ENCODE results near the gene ACRV1. TPM values are rescaled to one million over a fixed set of nuclear protein-coding genes. Genes with fewer than 3 reads are reported as not detected.
"Not testable (repeated sequence)": the region's sequence is repeated elsewhere in the genome, so short reads cannot be mapped to it uniquely, and the experiment has no call there.

ACRV1 gene, protein sequence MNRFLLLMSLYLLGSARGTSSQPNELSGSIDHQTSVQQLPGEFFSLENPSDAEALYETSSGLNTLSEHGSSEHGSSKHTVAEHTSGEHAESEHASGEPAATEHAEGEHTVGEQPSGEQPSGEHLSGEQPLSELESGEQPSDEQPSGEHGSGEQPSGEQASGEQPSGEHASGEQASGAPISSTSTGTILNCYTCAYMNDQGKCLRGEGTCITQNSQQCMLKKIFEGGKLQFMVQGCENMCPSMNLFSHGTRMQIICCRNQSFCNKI
- not detected for total RNA-seq

DNA sequence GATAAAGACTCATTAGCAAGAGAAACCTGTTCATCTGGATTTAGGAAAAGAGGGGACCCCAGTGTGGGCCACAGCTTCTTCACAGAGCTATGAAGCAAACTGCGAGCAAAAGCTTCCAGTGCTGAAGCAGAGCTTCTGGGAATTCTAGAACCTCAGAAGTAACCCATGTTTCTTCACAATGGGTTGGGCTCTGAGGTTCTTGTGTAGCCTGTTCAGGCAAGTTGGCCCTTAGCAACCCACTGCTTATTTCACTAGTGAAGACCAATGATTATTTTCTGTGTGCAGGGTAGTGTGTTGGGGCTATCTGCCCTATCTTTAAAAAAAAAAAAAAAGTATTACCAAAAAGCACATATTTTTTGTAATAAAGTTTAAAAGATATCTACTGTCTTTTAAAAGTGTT is at the start of gene ACRV1:
TSS of gene ACRV1 (minus strand) at position 101 of the 400 bp plus-strand sequence. CDS start at position 34, 67 bp downstream.
- ATAC-seq (no peak), DNase-seq (ENCODE audit: low spot score) (no peak)
- Mint-ChIP-seq H3K4me1 (ENCODE audit: low read depth in 2 of 2) (no peaks in the 10 kb centered on the region), H3K4me3 (no peak within 1 kb of the TSS), H3K36me3 (peaks cover 6% of the 10 kb centered on the region), H3K9me3 (no peaks in the 10 kb centered on the region), H3K27me3 (no peaks in the 10 kb centered on the region), H3K27ac (no peak within 1 kb of the TSS)

DNA sequence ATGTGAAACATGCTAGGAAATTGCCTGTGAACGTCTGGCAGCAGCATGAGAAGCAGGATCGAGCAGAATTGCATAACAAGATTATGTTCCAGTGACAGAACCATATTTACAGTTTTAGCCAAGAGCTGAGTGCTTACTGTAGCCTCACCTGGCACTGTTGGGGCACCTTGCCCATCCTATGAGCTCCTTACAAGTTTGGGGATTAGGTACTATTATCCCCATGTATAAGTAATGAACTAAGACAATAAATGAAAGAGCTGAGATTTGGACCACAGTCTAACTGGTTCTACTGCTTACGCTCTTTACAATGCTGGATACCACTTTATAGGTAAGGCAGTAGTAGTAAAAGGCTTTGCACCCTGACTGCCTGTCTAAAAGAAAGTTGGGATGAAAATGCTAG is 48.3 kb upstream of the ACRV1 start:
- H3K4me1 Mint-ChIP-seq (ENCODE audit: low read depth in 2 of 2), result no peaks in the 10 kb centered on the region
- ATAC-seq (no peak), DNase-seq (ENCODE audit: low spot score) (no peak)
- H3K9me3 Mint-ChIP-seq, result no peaks in the 10 kb centered on the region
- no peak overlapping the region for H3K4me3 Mint-ChIP-seq
- H3K36me3 Mint-ChIP-seq, result no peaks in the 10 kb centered on the region
- peaks cover 13 to 24% of the 10 kb centered on the region in 2 donors for H3K27me3 Mint-ChIP-seq
- no peak overlapping the region for H3K27ac Mint-ChIP-seq

DNA sequence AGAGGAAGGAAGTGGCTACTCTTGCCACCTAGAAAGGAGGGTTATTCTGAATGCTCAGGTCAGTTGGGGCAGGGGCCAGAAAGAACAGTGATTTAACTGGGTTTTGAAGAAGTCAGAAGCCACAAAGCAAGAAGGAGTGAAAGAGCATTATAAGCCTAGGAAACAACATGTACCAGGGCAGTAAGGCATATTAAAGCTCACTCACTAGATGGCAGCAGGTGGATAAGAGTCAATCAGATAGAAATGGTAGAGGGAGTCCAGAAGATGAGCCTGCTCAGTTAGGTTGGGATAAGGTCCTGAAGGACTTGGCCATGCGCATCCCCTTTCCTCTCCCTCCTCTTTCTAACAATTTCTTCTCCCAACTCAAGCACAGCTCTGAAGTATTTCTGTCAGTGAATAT is 43.5 kb upstream of the ACRV1 start:
- DNase-seq (ENCODE audit: low spot score) (no peak), ATAC-seq (no peak)
- Mint-ChIP-seq H3K4me3 (no peak overlapping the region), H3K9me3 (no peaks in the 10 kb centered on the region), H3K4me1 (ENCODE audit: low read depth in 2 of 2) (no peaks in the 10 kb centered on the region), H3K27me3 (peaks cover 26 to 41% of the 10 kb centered on the region in 2 donors), H3K36me3 (no peaks in the 10 kb centered on the region), H3K27ac (no peak overlapping the region)

DNA sequence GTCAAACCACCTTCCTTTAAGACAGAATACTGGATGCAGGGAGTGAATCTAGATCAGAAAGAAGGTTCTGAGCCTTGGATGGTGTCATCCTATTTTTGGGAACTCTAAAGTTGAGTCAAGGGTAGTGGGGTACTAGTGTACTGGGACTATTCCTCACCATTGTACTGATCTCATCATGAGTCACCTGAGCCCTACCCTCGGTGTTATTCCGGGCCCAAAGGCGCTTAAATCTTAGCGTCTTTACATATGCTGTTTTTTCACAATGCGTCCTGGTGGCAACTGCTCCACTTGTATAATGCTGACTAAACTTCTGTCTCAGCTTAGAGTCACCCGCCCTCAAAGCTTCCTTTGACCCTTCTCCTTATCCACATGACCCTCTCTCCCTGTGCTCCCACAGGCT is 40.1 kb upstream of the ACRV1 start:
- peaks cover 3% of the 10 kb centered on the region for H3K9me3 Mint-ChIP-seq
- DNase-seq (ENCODE audit: low spot score) (no peak), ATAC-seq (no peak)
- H3K27me3 Mint-ChIP-seq, result peaks cover 23 to 32% of the 10 kb centered on the region in 2 donors
- H3K4me3 Mint-ChIP-seq, result no peak overlapping the region
- H3K27ac Mint-ChIP-seq, result no peak overlapping the region
- no peaks in the 10 kb centered on the region for H3K4me1 Mint-ChIP-seq (ENCODE audit: low read depth in 2 of 2)
- H3K36me3 Mint-ChIP-seq, result no peaks in the 10 kb centered on the region

DNA sequence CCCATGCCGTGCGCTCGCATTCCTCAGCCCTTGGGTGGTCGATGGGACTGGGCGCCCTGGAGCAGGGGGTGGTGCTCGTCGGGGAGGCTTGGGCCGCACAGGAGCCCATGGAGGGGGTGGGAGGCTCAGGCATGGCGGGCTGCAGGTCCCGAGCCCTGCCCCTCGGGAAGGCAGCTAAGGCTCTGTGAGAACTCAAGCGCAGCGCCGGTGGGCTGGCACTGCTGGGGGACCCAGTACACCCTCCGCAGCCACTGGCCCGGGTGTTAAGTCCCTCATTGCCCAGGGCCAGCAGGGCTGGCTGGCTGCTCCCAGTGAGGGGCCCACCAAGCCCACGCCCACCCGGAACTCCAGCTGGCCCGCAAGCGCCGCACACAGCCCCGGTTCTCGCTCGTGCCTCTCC is 24.0 kb upstream of the ACRV1 start:
- Mint-ChIP-seq H3K27me3 (peaks cover 19 to 50% of the 10 kb centered on the region in 2 donors), H3K9me3 (peaks cover 12% of the 10 kb centered on the region)
- not testable (repeated sequence) for ATAC-seq; H3K27ac Mint-ChIP-seq; H3K4me3 Mint-ChIP-seq; H3K36me3 Mint-ChIP-seq; H3K4me1 Mint-ChIP-seq (ENCODE audit: low read depth in 2 of 2); DNase-seq (ENCODE audit: low spot score)

DNA sequence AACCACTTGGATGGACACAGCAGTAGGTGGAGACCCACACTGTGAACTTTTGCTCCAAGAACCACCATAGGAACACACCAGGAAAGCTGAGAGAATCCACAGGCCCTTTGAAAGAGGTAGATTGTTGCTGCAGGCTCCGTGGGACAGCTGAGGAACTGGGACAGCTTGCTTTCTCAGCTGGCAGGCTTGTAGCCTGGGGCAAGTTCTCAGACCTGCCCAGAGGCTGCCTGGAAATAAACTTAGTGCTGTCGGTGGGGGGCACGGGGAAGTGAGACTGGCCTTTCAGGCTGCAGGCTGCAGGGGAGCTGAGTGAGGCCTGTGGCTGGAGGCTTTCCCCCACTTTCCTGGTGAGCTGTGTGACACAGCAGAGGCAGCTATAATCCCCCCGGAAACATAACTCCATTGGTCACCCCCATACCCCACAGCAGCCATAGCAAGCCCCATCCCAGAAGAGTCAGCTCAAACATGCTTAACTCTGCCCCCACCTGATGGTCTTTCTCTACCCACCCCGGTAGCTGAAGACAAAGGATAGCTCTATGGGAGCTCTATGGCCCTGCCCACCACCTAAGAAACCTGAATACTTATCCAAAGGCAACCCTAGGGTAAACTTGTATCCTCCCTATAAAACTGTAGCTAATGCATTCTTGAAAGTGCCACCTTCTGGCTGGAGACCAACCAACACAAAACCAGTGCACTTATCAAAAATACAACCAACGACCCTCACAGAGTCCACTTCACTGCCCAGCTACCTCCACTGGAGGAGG is 21.4 kb upstream of the ACRV1 start:
- DNase-seq (ENCODE audit: low spot score) (no peak), ATAC-seq (peak in 1 of 2 donors; percentile 11)
- Mint-ChIP-seq H3K9me3 (no peaks in the 10 kb centered on the region), H3K4me3 (no peak overlapping the region), H3K4me1 (ENCODE audit: low read depth in 2 of 2) (no peaks in the 10 kb centered on the region), H3K27ac (no peak overlapping the region), H3K27me3 (peaks cover 10 to 40% of the 10 kb centered on the region in 2 donors), H3K36me3 (no peaks in the 10 kb centered on the region)

DNA sequence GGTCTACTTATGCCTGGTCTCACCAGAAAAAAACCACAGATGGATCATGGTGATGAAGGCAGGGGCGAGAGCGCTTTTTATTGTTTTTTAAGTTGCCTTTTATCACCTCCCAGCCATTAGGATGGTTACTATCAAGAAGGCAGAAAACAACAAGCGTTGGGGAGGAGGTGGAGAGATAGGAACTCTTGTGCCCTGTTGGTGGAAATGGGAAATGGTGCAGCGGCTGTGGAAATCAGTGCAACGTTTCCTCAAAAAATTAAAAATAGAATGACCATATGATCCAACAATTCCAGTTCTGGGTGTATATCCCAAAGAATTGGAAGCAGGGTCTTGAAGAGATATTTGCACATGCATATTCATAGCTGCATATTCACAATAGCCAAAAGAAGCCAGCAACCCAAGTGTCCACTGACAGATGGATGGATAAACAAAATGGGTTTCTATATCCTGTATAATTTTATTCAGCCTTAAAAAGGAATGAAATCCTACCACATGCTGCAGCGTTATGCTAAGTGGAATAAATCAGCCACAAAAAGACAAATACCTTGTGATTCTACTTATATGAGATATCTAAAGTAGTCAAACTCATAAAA is 20.5 kb upstream of the ACRV1 start:
- ATAC-seq (no peak), DNase-seq (ENCODE audit: low spot score) (no peak)
- Mint-ChIP-seq H3K27me3 (peaks cover 6 to 31% of the 10 kb centered on the region in 2 donors), H3K27ac (no peak overlapping the region), H3K4me1 (ENCODE audit: low read depth in 2 of 2) (no peaks in the 10 kb centered on the region), H3K9me3 (no peaks in the 10 kb centered on the region), H3K4me3 (no peak overlapping the region), H3K36me3 (no peaks in the 10 kb centered on the region)

DNA sequence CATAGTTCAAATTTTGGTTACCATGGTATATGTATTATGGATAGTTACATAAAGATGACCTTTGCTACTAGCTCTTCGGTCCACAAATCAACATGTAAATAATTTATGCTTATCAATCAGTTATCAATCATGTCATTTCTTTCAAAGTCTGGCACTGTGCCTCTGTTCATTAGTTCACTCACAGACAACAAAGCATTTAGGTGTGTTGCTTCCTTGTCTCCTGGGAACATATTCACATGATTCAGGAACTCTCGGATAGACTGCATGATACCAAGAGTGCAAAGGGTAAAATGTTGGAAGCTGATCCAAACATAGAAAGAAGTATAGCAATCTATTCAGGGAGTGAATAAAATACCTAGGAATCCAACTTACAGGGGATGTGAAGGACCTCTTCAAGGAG is 14.3 kb upstream of the ACRV1 start:
- no peak overlapping the region for H3K27ac Mint-ChIP-seq
- no peaks in the 10 kb centered on the region for H3K36me3 Mint-ChIP-seq
- ATAC-seq, result no peak
- no peaks in the 10 kb centered on the region for H3K4me1 Mint-ChIP-seq (ENCODE audit: low read depth in 2 of 2)
- H3K27me3 Mint-ChIP-seq, result peaks cover 11 to 20% of the 10 kb centered on the region in 2 donors
- H3K4me3 Mint-ChIP-seq, result no peak overlapping the region
- DNase-seq (ENCODE audit: low spot score), result no peak
- H3K9me3 Mint-ChIP-seq, result no peaks in the 10 kb centered on the region

DNA sequence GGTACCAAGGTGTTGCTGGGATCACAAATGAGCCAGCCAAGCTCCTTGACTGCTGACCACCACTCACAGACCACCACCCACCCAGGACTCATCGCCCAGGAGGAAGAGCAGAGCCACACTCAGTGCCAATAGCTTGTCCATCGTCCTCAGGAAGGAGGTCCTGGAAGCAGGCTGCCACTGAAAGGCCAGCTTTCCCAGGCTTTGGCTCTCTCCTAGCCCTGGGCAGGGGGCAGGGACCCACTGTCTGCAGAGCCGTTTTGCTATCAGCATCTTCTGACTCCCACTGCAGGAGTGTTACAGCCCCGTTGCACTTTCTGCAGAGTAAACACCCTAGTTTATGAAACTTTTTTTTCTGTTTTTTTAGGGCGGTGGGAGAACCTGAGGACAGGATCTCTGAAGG is 12.2 kb upstream of the ACRV1 start:
- Mint-ChIP-seq H3K4me3 (no peak overlapping the region), H3K27ac (no peak overlapping the region)

DNA sequence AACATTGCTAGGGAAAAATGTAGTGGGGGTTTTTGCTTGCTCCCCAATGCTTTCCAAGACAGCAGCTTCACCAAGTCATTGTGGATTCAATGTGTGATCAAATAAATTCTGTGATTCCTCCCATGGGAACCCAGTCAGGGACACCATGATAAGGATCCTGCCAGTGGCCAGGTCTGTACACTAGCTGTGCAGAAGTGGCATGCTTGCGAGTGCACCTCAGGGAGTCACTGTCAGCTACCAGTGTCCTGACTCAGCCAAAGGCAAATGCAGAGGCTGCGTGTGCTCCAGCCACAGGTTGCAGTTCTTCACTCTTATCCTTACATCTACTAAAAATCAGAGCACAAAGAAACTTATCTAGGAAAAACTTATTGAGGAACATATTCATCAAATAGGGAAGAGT is 9.4 kb upstream of the ACRV1 start:
- Mint-ChIP-seq H3K4me1 (ENCODE audit: low read depth in 2 of 2) (no peaks in the 10 kb centered on the region), H3K4me3 (no peak overlapping the region), H3K27me3 (peaks cover 2 to 5% of the 10 kb centered on the region in 2 donors), H3K27ac (no peak overlapping the region), H3K36me3 (no peaks in the 10 kb centered on the region), H3K9me3 (no peaks in the 10 kb centered on the region)
- ATAC-seq, result peak in 1 of 2 donors; percentile 49
- DNase-seq (ENCODE audit: low spot score), result no peak

More for the DNA sequence above, 12.2 kb upstream of the ACRV1 start:
- Mint-ChIP-seq H3K9me3 (no peaks in the 10 kb centered on the region), H3K4me1 (ENCODE audit: low read depth in 2 of 2) (no peaks in the 10 kb centered on the region), H3K36me3 (no peaks in the 10 kb centered on the region), H3K27me3 (peaks cover 5% of the 10 kb centered on the region in 2 donors)
- ATAC-seq (no peak), DNase-seq (ENCODE audit: low spot score) (no peak)

DNA sequence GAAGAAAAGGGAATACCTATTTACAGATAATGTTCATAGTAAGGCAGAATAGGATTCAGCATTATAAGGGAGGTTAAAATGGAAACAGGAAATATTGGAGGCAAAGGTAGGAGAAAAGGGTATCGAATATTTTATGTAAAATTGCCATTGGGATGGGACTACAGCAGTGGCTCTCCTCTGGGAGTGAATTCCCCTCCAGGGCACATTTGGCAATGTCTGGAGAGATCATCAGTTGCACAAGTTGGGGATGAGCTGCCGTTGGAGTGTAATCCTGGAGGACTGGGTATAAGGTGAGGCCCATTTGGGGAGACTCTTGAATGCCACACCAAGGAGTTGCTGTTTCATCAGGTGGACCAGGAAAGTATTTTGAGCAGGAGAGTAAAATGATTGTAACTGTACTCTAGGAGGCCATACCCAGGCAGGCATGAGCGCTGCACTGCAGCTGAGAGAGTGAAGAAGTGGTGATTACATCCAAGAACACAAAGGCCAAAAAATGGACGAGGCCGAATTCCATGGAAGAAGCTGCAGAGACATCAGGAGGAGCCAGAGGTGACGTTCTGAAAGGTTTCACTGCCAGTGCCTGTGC is 8.7 kb upstream of the ACRV1 start:
- no peaks in the 10 kb centered on the region for H3K9me3 Mint-ChIP-seq
- H3K36me3 Mint-ChIP-seq, result no peaks in the 10 kb centered on the region
- no peak overlapping the region for H3K4me3 Mint-ChIP-seq
- no peak for ATAC-seq
- no peak overlapping the region for H3K27ac Mint-ChIP-seq
- no peak for DNase-seq (ENCODE audit: low spot score)
- H3K4me1 Mint-ChIP-seq (ENCODE audit: low read depth in 2 of 2), result no peaks in the 10 kb centered on the region
- H3K27me3 Mint-ChIP-seq, result peaks cover 0 to 5% of the 10 kb centered on the region in 2 donors

DNA sequence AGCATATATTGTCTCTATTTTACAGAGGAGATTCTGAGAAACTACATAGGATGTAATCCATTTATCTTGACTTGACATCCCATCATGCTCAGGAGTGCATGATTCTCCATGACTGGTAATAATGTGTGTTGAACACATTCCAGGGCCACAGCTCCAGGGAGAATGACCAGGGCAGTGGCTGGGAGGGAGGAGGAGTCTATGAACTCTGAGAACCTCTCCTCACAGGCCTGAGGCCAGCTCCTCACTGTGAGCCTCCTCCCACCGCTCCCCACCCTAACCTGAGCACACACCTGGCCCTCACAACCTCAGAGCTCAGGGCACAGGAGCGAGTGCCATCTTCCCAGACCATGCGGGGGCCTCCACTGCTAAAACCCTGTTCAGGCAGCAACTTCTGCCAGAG is 8.0 kb upstream of the ACRV1 start:
- ATAC-seq, result no peak
- H3K4me1 Mint-ChIP-seq (ENCODE audit: low read depth in 2 of 2), result no peaks in the 10 kb centered on the region
- H3K36me3 Mint-ChIP-seq, result no peaks in the 10 kb centered on the region
- no peak overlapping the region for H3K27ac Mint-ChIP-seq
- H3K27me3 Mint-ChIP-seq, result peaks cover 0 to 4% of the 10 kb centered on the region in 2 donors
- H3K9me3 Mint-ChIP-seq, result no peaks in the 10 kb centered on the region
- no peak for DNase-seq (ENCODE audit: low spot score)
- no peak overlapping the region for H3K4me3 Mint-ChIP-seq

DNA sequence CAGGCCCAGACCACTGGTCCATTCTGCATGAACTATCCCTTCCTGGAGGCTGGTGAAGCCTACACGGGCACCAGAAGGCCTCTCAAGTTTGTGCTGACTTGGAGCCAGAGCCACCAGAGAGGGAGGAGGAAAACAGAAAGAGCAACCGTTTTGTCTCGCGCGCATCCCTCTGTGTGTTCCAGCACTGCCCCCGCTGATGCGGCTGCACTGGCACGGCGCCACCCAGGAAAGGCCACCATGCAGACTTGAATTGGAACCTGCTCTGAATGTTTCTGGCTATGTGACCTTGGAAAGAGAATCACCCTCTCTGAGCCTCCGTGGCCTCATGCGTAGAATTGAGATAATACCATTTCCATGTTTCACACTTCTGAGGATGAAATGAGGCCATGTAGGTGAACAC is 7.4 kb upstream of the ACRV1 start:
- no peaks in the 10 kb centered on the region for H3K9me3 Mint-ChIP-seq

DNA sequence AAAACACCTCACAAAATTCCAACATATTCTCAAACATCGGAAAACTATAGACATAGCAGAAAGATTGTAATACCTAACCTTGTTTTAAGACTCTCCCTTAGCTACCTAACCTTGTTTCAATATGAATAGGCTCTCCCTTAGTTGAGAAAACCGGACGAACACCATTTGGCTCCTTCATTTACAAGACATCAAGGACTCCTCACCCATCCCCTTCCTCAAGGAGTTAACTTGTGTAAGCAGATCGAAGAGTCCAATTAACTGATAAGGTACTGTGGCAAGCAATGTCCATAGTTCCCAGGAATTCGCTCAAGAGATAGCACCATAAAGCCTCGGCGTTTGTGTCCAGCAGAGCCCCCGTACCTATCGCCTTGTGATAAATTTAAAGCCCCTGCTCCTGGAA is 4.6 kb upstream of the ACRV1 start:
- no peak for ATAC-seq
- no peak overlapping the region for H3K4me3 Mint-ChIP-seq
- H3K27me3 Mint-ChIP-seq, result no peaks in the 10 kb centered on the region
- H3K9me3 Mint-ChIP-seq, result no peaks in the 10 kb centered on the region
- DNase-seq (ENCODE audit: low spot score), result no peak
- H3K4me1 Mint-ChIP-seq (ENCODE audit: low read depth in 2 of 2), result no peaks in the 10 kb centered on the region
- no peaks in the 10 kb centered on the region for H3K36me3 Mint-ChIP-seq
- no peak overlapping the region for H3K27ac Mint-ChIP-seq

More for the DNA sequence above, 7.4 kb upstream of the ACRV1 start:
- ATAC-seq, result no peak
- no peaks in the 10 kb centered on the region for H3K36me3 Mint-ChIP-seq
- no peak for DNase-seq (ENCODE audit: low spot score)
- peaks cover 0 to 2% of the 10 kb centered on the region in 2 donors for H3K27me3 Mint-ChIP-seq
- H3K27ac Mint-ChIP-seq, result no peak overlapping the region
- H3K4me1 Mint-ChIP-seq (ENCODE audit: low read depth in 2 of 2), result no peaks in the 10 kb centered on the region
- no peak overlapping the region for H3K4me3 Mint-ChIP-seq
